Measurements from ENCODE around the gene METAP1. TPM values are rescaled to one million over a fixed set of nuclear protein-coding genes. Genes with fewer than 3 reads are reported as not detected.
"Not testable (repeated sequence)": the region's sequence is repeated elsewhere in the genome, so short reads cannot be mapped to it uniquely, and the experiment has no call there.

METAP1 gene
- total and polyA plus RNA-seq, 7 donors, result 17.1 to 36.9 (median 26.4) TPM

GRCh38 chr4:99099311-99099710 is 103.8 kb downstream of the METAP1 start:
- Histone ChIP-seq H3K4me1 (no peaks in the 10 kb centered on the region), H3K27ac (no peak overlapping the region), H3K4me3 (no peak overlapping the region), H3K9me3 (no peaks in the 10 kb centered on the region), H3K27me3 (ENCODE audit: insufficient read depth in 3 of 3, low read length in 2 of 3) (no peaks in the 10 kb centered on the region), H3K36me3 (ENCODE audit: insufficient read depth in 1 of 2, low read depth in 1 of 2) (no peaks in the 10 kb centered on the region)
- TF ChIP-seq CTCF (IDR thresholded peaks at IDR 0.05), result no peak
- 93 to 95% (median 95%) methylated on average over 11 to 12 of the region's 12 CpGs for WGBS, 3 donors
- intact Hi-C loops (cut with DNase I), result no loop called here
- DNase-seq, result no peak
- no peak for ATAC-seq

GRCh38 chr4:99099814-99100213 is 104.3 kb downstream of the METAP1 start:
- H3K4me1 ChIP-seq; H3K27ac ChIP-seq; H3K9me3 ChIP-seq; H3K36me3 ChIP-seq (ENCODE audit: insufficient read depth in 1 of 2, low read depth in 1 of 2); intact Hi-C loops (cut with DNase I); DNase-seq; ATAC-seq; H3K4me3 ChIP-seq; H3K27me3 ChIP-seq (ENCODE audit: insufficient read depth in 3 of 3, low read length in 2 of 3): not testable (repeated sequence)
- WGBS, 3 donors, result 75 to 96% (median 96%) methylated on average over 5 of the region's 5 CpGs

GRCh38 chr4:99100876-99101275 is 105.4 kb downstream of the METAP1 start:
- H3K27ac ChIP-seq, result no peak overlapping the region
- no peak for TF ChIP-seq CTCF (IDR thresholded peaks at IDR 0.05)
- H3K9me3 ChIP-seq, result no peaks in the 10 kb centered on the region
- H3K36me3 ChIP-seq (ENCODE audit: insufficient read depth in 1 of 2, low read depth in 1 of 2), result no peaks in the 10 kb centered on the region
- no peak for ATAC-seq
- 93 to 100% (median 100%) methylated on average over 1 of the region's 1 CpG for WGBS, 3 donors
- intact Hi-C loops (cut with DNase I), result no loop called here
- no peaks in the 10 kb centered on the region for H3K4me1 ChIP-seq
- no peak for DNase-seq
- H3K4me3 ChIP-seq, result no peak overlapping the region
- H3K27me3 ChIP-seq (ENCODE audit: insufficient read depth in 3 of 3, low read length in 2 of 3), result no peaks in the 10 kb centered on the region

GRCh38 chr4:99102634-99103033 is 107.1 kb downstream of the METAP1 start:
- ATAC-seq (no peak), DNase-seq (no peak)
- no peaks in the 10 kb centered on the region for H3K9me3 ChIP-seq
- no peak for TF ChIP-seq CTCF (IDR thresholded peaks at IDR 0.05)
- WGBS, 3 donors, result 96 to 99% (median 98%) methylated on average over 2 of the region's 2 CpGs
- no peaks in the 10 kb centered on the region for H3K36me3 ChIP-seq (ENCODE audit: insufficient read depth in 1 of 2, low read depth in 1 of 2)
- H3K4me1 ChIP-seq, result no peaks in the 10 kb centered on the region
- H3K27me3 ChIP-seq (ENCODE audit: insufficient read depth in 3 of 3, low read length in 2 of 3), result no peaks in the 10 kb centered on the region
- intact Hi-C loops (cut with DNase I), result no loop called here
- no peak overlapping the region for H3K27ac ChIP-seq
- no peak overlapping the region for H3K4me3 ChIP-seq

- TF ChIP-seq CTCF (IDR thresholded peaks at IDR 0.05), result no peak
- intact Hi-C loops (cut with DNase I), result no loop called here
- no peaks in the 10 kb centered on the region for H3K4me1 ChIP-seq
- ATAC-seq (no peak), DNase-seq (no peak)
- no peaks in the 10 kb centered on the region for H3K27me3 ChIP-seq (ENCODE audit: insufficient read depth in 3 of 3, low read length in 2 of 3)
- H3K9me3 ChIP-seq, result no peaks in the 10 kb centered on the region
- no peak overlapping the region for H3K4me3 ChIP-seq
- H3K27ac ChIP-seq, result no peak overlapping the region
- no peaks in the 10 kb centered on the region for H3K36me3 ChIP-seq (ENCODE audit: insufficient read depth in 1 of 2, low read depth in 1 of 2)
Observed at GRCh38 chr4:99103166-99103565, 107.6 kb downstream of the METAP1 start.
